NT2/D1 (cell line): ENCODE data around the gene TFF1.

Experiments
- SUZ12 ChIP-seq: IDR thresholded peaks from 2 replicates; pipeline ENCODE4 v1.6.1; 2011; ENCODE audit not compliant: insufficient read length, insufficient read depth; ENCODE audit errors: extremely low read depth
- YY1 ChIP-seq: IDR thresholded peaks from 2 replicates; pipeline ENCODE4 v1.6.1; 2011; ENCODE audit not compliant: insufficient read length, insufficient read depth

- TF ChIP-seq SUZ12 (no peak), YY1 (no peak)
These were observed 51.6 kb downstream of the TFF1 start for GRCh38 chr21:42314616-42315295.
